GM12878 (cell line): ENCODE measurements around the gene PABPC4L.

Experiments
- ATF2 ChIP-seq: IDR thresholded peaks from 2 replicates; pipeline ENCODE4 v1.6.1; 2012; ENCODE audit warnings: low read length, inconsistent platforms
- CREB1 ChIP-seq: IDR thresholded peaks from 2 replicates; pipeline ENCODE4 v1.6.1; 2012; ENCODE audit warnings: low read depth, mild to moderate bottlenecking, inconsistent platforms
- CTCF ChIP-seq, 3 experiments: IDR thresholded peaks in 2 of 3; conservative IDR thresholded peaks in 1 of 3; 2 replicates each; pipeline ENCODE4 v1.5.1; 2011; ENCODE audit warnings: low read depth in 3 of 3, low read length in 3 of 3, mild to moderate bottlenecking in 3 of 3, control low read depth in 2 of 3, moderate library complexity in 2 of 3, inconsistent platforms in 1 of 3, mixed read lengths in 1 of 3; ENCODE audit not compliant: control insufficient read depth in 2 of 3, insufficient read depth in 1 of 3; ENCODE audit errors: extremely low read depth in 1 of 3
- LARP7 ChIP-seq: fragments of 450-650 bp; IDR thresholded peaks from 2 replicates; pipeline ENCODE4 v1.6.1; 2017; ENCODE audit warnings: mild to moderate bottlenecking
- POLR2A ChIP-seq: IDR thresholded peaks from 2 replicates; pipeline ENCODE4 v1.6.1; 2011; ENCODE audit warnings: low read depth, mild to moderate bottlenecking, low read length
- PRDM15 ChIP-seq: fragments of 450-650 bp; formaldehyde crosslinking; IDR thresholded peaks from 2 replicates; pipeline ENCODE4 v1.4.0; 2020; ENCODE audit warnings: mild to moderate bottlenecking, moderate library complexity

DNA sequence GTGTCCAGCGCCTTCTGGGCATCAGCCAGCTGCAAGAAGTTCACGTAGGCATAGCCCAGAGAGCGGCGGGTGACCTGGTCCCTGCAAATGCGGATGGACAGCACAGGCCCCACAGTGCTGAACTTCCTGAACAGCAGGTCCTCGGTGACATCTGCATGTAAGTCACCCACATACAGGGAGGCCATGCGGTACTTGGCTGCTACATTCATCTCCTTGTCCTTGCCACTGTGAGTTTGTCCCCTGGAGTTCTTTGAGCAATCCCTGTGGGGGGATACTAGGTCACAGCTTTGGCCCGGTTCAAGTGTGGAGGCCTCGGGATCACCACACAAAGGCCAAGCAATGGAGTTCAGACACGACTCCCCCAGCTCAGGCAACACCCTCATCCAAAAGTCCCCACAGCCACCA is 776 bp downstream of the PABPC4L start:
- TF ChIP-seq PRDM15 (CRISPR knock-in tag) (no peak), CREB1 (no peak), LARP7 (no peak), POLR2A (no peak), CTCF (IDR thresholded peaks at IDR 0.05 in 2 of 3, conservative IDR thresholded peaks at IDR 0.05 in 1 of 3; ENCODE audit: control insufficient read depth in 2 of 3, extremely low read depth in 1 of 3, insufficient read depth in 1 of 3, low read depth in 3 of 3, low read length in 3 of 3) (no peak), ATF2 (no peak)
